Stimulated activated CD8-positive, alpha-beta memory T cell treated with anti-CD3 and anti-CD28 coated beads, Interleukin-12 subunit alpha, Interleukin-12 subunit beta, amount 100 ng/mL, for 24 hours (primary cell): ENCODE data around the gene MAPK14.
"Not testable (repeated sequence)": the region's sequence is repeated elsewhere in the genome, so short reads cannot be mapped to it uniquely, and the experiment has no call there.

ENCODE experiments used
- DNase-seq: peaks from one replicate; pipeline ENCODE4 v3.0.0-alpha.2; 2020; ENCODE audit errors: extremely low read depth

Gene MAPK14

GRCh38 chr6:36068586-36068985 lies 41.0 kb downstream of the MAPK14 start:
- DNase-seq: no peak

GRCh38 chr6:36069573-36069972 lies 42.0 kb downstream of the MAPK14 start:
- no peak for DNase-seq

GRCh38 chr6:36070252-36070651 lies 42.6 kb downstream of the MAPK14 start:
- DNase-seq: no peak

GRCh38 chr6:36071281-36071680 lies 43.7 kb downstream of the MAPK14 start:
- no peak for DNase-seq

GRCh38 chr6:36071714-36072113 lies 44.1 kb downstream of the MAPK14 start:
- DNase-seq: no peak

GRCh38 chr6:36072681-36073080 lies 45.1 kb downstream of the MAPK14 start:
- no peak for DNase-seq

GRCh38 chr6:36073587-36073986 lies 46.0 kb downstream of the MAPK14 start:
- DNase-seq: no peak

GRCh38 chr6:36075656-36076055 lies 48.0 kb downstream of the MAPK14 start:
- DNase-seq: no peak

- no peak for DNase-seq
Measured at GRCh38 chr6:36076178-36077063, 48.8 kb downstream of the MAPK14 start.

GRCh38 chr6:36078159-36078558 lies 50.6 kb downstream of the MAPK14 start:
- DNase-seq: no peak

GRCh38 chr6:36079601-36080000 lies 52.0 kb downstream of the MAPK14 start:
- DNase-seq: no peak

- DNase-seq: no peak
Measured at GRCh38 chr6:36082318-36082717, 54.7 kb downstream of the MAPK14 start.

GRCh38 chr6:36083446-36083845 lies 55.8 kb downstream of the MAPK14 start:
- DNase-seq: no peak

GRCh38 chr6:36088204-36088603 lies 60.6 kb downstream of the MAPK14 start:
- DNase-seq: not testable (repeated sequence)

GRCh38 chr6:36089048-36089447 lies 61.4 kb downstream of the MAPK14 start:
- no peak for DNase-seq

- no peak for DNase-seq
Measured at GRCh38 chr6:36094238-36094637, 66.6 kb downstream of the MAPK14 start.

- DNase-seq: peak; percentile 55
Measured at GRCh38 chr6:36094753-36095496, 67.3 kb downstream of the MAPK14 start.

GRCh38 chr6:36095497-36096391 lies 68.1 kb downstream of the MAPK14 start:
- DNase-seq: no peak

- DNase-seq: no peak
Measured at GRCh38 chr6:36098253-36098919, 70.8 kb downstream of the MAPK14 start.

- DNase-seq: no peak
Measured at GRCh38 chr6:36098920-36099647, 71.5 kb downstream of the MAPK14 start.
